ENCODE data around the gene PPM1H. TPM values are rescaled to one million over a fixed set of nuclear protein-coding genes. Genes with fewer than 3 reads are reported as not detected.

Gene PPM1H
- total and polyA plus RNA-seq, 2 donors (not counting 1 experiment from before 2014, with no cell fraction given), result 0.01 TPM; not detected in 1

- WGBS (ENCODE audit: insufficient coverage), result 9% methylated on average over 2 of the region's 2 CpGs
- DNase-seq (no peak), ATAC-seq (ENCODE audit: low read depth) (no peak)
- Histone ChIP-seq H3K4me2 (replicated peaks; ENCODE audit: low read depth, low read length, poor library complexity, severe bottlenecking) (no peak overlapping the region), H3K4me3 (ENCODE audit: control extremely low read depth in 1 of 5, extremely low read depth in 1 of 5, insufficient read depth in 1 of 5, low read depth in 2 of 5, low read length in 4 of 5) (no peak overlapping the region), H3K9ac (ENCODE audit: low read length) (no peak overlapping the region), H3K27me3 (replicated peaks in 1 of 4; ENCODE audit: control extremely low read depth in 1 of 4, control insufficient read depth in 3 of 4, insufficient read depth in 4 of 4, low read length in 3 of 4) (no peaks in the 10 kb centered on the region), H3K36me3 (replicated peaks in 1 of 2; ENCODE audit: control extremely low read depth in 1 of 2, control insufficient read depth in 1 of 2, extremely low read depth in 1 of 2, insufficient read depth in 2 of 2, low read length in 1 of 2) (no peaks in the 10 kb centered on the region), H3K27ac (ENCODE audit: low read length in 2 of 2) (no peak overlapping the region), H3K79me2 (ENCODE audit: control insufficient read depth, insufficient read depth, low read length) (no peaks in the 10 kb centered on the region), H4K20me1 (ENCODE audit: control insufficient read depth, insufficient read depth, low read length, poor library complexity, severe bottlenecking) (no peaks in the 10 kb centered on the region), H3K4me1 (ENCODE audit: control insufficient read depth in 2 of 2, insufficient read depth in 2 of 2, low read length in 2 of 2) (peaks cover 3 to 5% of the 10 kb centered on the region in 2 donors), H3K9me3 (ENCODE audit: control extremely low read depth in 1 of 3, control insufficient read depth in 2 of 3, insufficient read depth in 1 of 3, low read length in 2 of 3) (no peaks in the 10 kb centered on the region), H2AFZ (ENCODE audit: insufficient read depth, low read depth, low read length, poor library complexity, severe bottlenecking) (no peak overlapping the region)
- peaks cover 14% of the 10 kb centered on the region for H3K27me3 Mint-ChIP-seq
- intact Hi-C loops (cut with micrococcal nuclease), result no loop called here
- no peaks in the 10 kb centered on the region for H3K9me3 Mint-ChIP-seq (ENCODE audit: insufficient read depth)
- TF ChIP-seq CTCF (IDR thresholded peaks at IDR 0.05) (no peak), EZH2 (IDR thresholded peaks at IDR 0.05; ENCODE audit: borderline replicate concordance, insufficient read depth, low read depth, low read length, poor library complexity, severe bottlenecking) (no peak)
- ChIA-PET POLR2A (no interaction called here), CTCF (no interaction called here)
- no peak overlapping the region for H3K27ac Mint-ChIP-seq
- no peak overlapping the region for H3K4me3 Mint-ChIP-seq
- H3K4me1 Mint-ChIP-seq, result peaks cover 5% of the 10 kb centered on the region
Measured at GRCh38 chr12:62907561-62907960, 27.4 kb downstream of the PPM1H start.

- no peak overlapping the region for H3K27ac ChIP-seq (ENCODE audit: low read length in 2 of 2)
- no peak overlapping the region for H3K9ac ChIP-seq (ENCODE audit: low read length)
- no peak for DNase-seq
- no peaks in the 10 kb centered on the region for H3K9me3 ChIP-seq (ENCODE audit: control extremely low read depth in 1 of 3, control insufficient read depth in 2 of 3, insufficient read depth in 1 of 3, low read length in 2 of 3)
- no peaks in the 10 kb centered on the region for H3K9me3 Mint-ChIP-seq (ENCODE audit: insufficient read depth)
- H3K36me3 ChIP-seq (replicated peaks in 1 of 2; ENCODE audit: control extremely low read depth in 1 of 2, control insufficient read depth in 1 of 2, extremely low read depth in 1 of 2, insufficient read depth in 2 of 2, low read length in 1 of 2), result no peaks in the 10 kb centered on the region
- H3K27me3 ChIP-seq (replicated peaks in 1 of 4; ENCODE audit: control extremely low read depth in 1 of 4, control insufficient read depth in 3 of 4, insufficient read depth in 4 of 4, low read length in 3 of 4), result no peaks in the 10 kb centered on the region
- no peaks in the 10 kb centered on the region for H3K79me2 ChIP-seq (ENCODE audit: control insufficient read depth, insufficient read depth, low read length)
- H3K4me1 Mint-ChIP-seq, result peaks cover 5% of the 10 kb centered on the region
- H2AFZ ChIP-seq (ENCODE audit: insufficient read depth, low read depth, low read length, poor library complexity, severe bottlenecking), result no peak overlapping the region
- CTCF ChIA-PET, result no interaction called here
- peaks cover 14% of the 10 kb centered on the region for H3K27me3 Mint-ChIP-seq
- no peak overlapping the region for H3K4me3 Mint-ChIP-seq
- no peaks in the 10 kb centered on the region for H4K20me1 ChIP-seq (ENCODE audit: control insufficient read depth, insufficient read depth, low read length, poor library complexity, severe bottlenecking)
- POLR2A ChIA-PET, result no interaction called here
- no CpG with 5 or more reads among the region's 1 CpG for WGBS (ENCODE audit: insufficient coverage)
- intact Hi-C loops (cut with micrococcal nuclease), result no loop called here
- no peak for ATAC-seq (ENCODE audit: low read depth)
- peaks cover 3 to 5% of the 10 kb centered on the region in 2 donors for H3K4me1 ChIP-seq (ENCODE audit: control insufficient read depth in 2 of 2, insufficient read depth in 2 of 2, low read length in 2 of 2)
- H3K27ac Mint-ChIP-seq, result no peak overlapping the region
- TF ChIP-seq EZH2 (IDR thresholded peaks at IDR 0.05; ENCODE audit: borderline replicate concordance, insufficient read depth, low read depth, low read length, poor library complexity, severe bottlenecking), result no peak
- no peak for TF ChIP-seq CTCF (IDR thresholded peaks at IDR 0.05)
- no peak overlapping the region for H3K4me2 ChIP-seq (replicated peaks; ENCODE audit: low read depth, low read length, poor library complexity, severe bottlenecking)
- no peak overlapping the region for H3K4me3 ChIP-seq (ENCODE audit: control extremely low read depth in 1 of 5, extremely low read depth in 1 of 5, insufficient read depth in 1 of 5, low read depth in 2 of 5, low read length in 4 of 5)
Measured at GRCh38 chr12:62907078-62907477, 27.9 kb downstream of the PPM1H start.

Data from B cell (primary cell).